Choroid plexus epithelial cell (primary cell): ENCODE results near the gene B4GALT1.

Experiments used
- DNase-seq: peaks from one replicate; pipeline ENCODE4 v3.0.0-alpha.2; 2010; ENCODE audit warnings: low read depth
- H3K4me3 ChIP-seq: 2 replicates; pipeline ENCODE4 v1.5.1; 2011; ENCODE audit warnings: low read depth, mild to moderate bottlenecking, control low read depth, low read length, moderate library complexity
- CTCF ChIP-seq: conservative IDR thresholded peaks from 2 replicates; pipeline ENCODE4 v1.5.1; 2011; ENCODE audit warnings: low read depth, mild to moderate bottlenecking, control low read depth, inconsistent platforms, low read length, moderate library complexity

B4GALT1 gene

GRCh38 chr9:33137781-33138264, 29.3 kb downstream of the B4GALT1 start:
- H3K4me3 ChIP-seq, result no peak overlapping the region
- no peak for DNase-seq
- TF ChIP-seq CTCF, result no peak

GRCh38 chr9:33136721-33137670, 30.1 kb downstream of the B4GALT1 start:
- no peak for DNase-seq
- no peak overlapping the region for H3K4me3 ChIP-seq
- TF ChIP-seq CTCF, result no peak

- no peak overlapping the region for H3K4me3 ChIP-seq
- no peak for TF ChIP-seq CTCF
- DNase-seq, result peak; percentile 32
Observed at GRCh38 chr9:33135470-33135958, 31.6 kb downstream of the B4GALT1 start.

GRCh38 chr9:33135031-33135461, 32.1 kb downstream of the B4GALT1 start:
- no peak overlapping the region for H3K4me3 ChIP-seq
- TF ChIP-seq CTCF, result no peak
- DNase-seq, result no peak

GRCh38 chr9:33133186-33133585, 34.0 kb downstream of the B4GALT1 start:
- no peak overlapping the region for H3K4me3 ChIP-seq
- no peak for TF ChIP-seq CTCF
- no peak for DNase-seq

- TF ChIP-seq CTCF, result no peak
- H3K4me3 ChIP-seq, result no peak overlapping the region
- peak; percentile 55 for DNase-seq
Observed at GRCh38 chr9:33131790-33132772, 35.1 kb downstream of the B4GALT1 start.
